ENCODE measurements around the gene COL24A1.

GRCh38 chr1:85947186-85947585, 209.4 kb downstream of the COL24A1 start:
- TF ChIP-seq, protein P1, sequence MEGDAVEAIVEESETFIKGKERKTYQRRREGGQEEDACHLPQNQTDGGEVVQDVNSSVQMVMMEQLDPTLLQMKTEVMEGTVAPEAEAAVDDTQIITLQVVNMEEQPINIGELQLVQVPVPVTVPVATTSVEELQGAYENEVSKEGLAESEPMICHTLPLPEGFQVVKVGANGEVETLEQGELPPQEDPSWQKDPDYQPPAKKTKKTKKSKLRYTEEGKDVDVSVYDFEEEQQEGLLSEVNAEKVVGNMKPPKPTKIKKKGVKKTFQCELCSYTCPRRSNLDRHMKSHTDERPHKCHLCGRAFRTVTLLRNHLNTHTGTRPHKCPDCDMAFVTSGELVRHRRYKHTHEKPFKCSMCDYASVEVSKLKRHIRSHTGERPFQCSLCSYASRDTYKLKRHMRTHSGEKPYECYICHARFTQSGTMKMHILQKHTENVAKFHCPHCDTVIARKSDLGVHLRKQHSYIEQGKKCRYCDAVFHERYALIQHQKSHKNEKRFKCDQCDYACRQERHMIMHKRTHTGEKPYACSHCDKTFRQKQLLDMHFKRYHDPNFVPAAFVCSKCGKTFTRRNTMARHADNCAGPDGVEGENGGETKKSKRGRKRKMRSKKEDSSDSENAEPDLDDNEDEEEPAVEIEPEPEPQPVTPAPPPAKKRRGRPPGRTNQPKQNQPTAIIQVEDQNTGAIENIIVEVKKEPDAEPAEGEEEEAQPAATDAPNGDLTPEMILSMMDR (IDR thresholded peaks at IDR 0.05), result no peak
- TF ChIP-seq EZH2 (IDR thresholded peaks at IDR 0.05; ENCODE audit: borderline replicate concordance, insufficient read depth, low read depth, low read length, poor library complexity, severe bottlenecking), result no peak
